Transverse colon (tissue), 3 donors: Measurements from ENCODE around the gene RAB3GAP2.

Experiments used
- EP300 ChIP-seq: sonication (generic); formaldehyde crosslinking; IDR thresholded peaks from one replicate; pipeline ENCODE4 v1.6.1; 2017; ENCODE audit warnings: antibody characterized with exemption, low read depth
- POLR2A ChIP-seq: fragments of 450-650 bp; IDR thresholded peaks from one replicate; pipeline ENCODE4 v1.6.1; 2016; ENCODE audit warnings: antibody characterized with exemption, mild to moderate bottlenecking, moderate library complexity
- POLR2AphosphoS5 ChIP-seq, 3 donors: sonication (generic); formaldehyde crosslinking; IDR thresholded peaks; one replicate each; pipeline ENCODE4 v1.6.1; 2016; ENCODE audit warnings: antibody characterized with exemption in 3 of 3

- TF ChIP-seq EP300: no peak
- no peak for TF ChIP-seq POLR2A
- TF ChIP-seq POLR2AphosphoS5 (IDR thresholded peaks at IDR 0.05): no peak
Measured at GRCh38 chr1:220255204-220255603, 17.0 kb downstream of the RAB3GAP2 start.
